Endothelial cell of umbilical vein (primary cell): Measurements from ENCODE around the gene BPI. TPM values are rescaled to one million over a fixed set of nuclear protein-coding genes. Genes with fewer than 3 reads are reported as not detected.

Experiments
- BruUV-seq: library from RNA; stranded (reverse); fragments of 400-500 nt; replicated peaks from 2 replicates; lab custom pipeline; 2021; lab: Mats Ljungman, UMichigan
- CTCF ChIA-PET: fragments of 300-600, 350-600 bp; sonication (Branson Sonifier 250); formaldehyde crosslinking; loops from one replicate; lab custom pipeline; 2021; ENCODE audit warnings: antibody characterized with exemption, inconsistent platforms; lab: Charles Lee
- POLR2A ChIA-PET: fragments of 300-600, 350-600 bp; sonication (Branson Sonifier 250); formaldehyde crosslinking; loops from one replicate; lab custom pipeline; 2021; ENCODE audit warnings: antibody characterized with exemption, inconsistent platforms; lab: Charles Lee
- DNase-seq: peaks from one replicate; pipeline ENCODE4 v3.0.0-alpha.2; 2011; ENCODE audit warnings: low read depth, low spot score
- FAIRE-seq: peaks from 2 replicates; lab custom pipeline; 2011; peaks lifted over from hg19 to GRCh38; lab: Jason Lieb, UNC
- H2AFZ ChIP-seq: 2 replicates; pipeline ENCODE4 v1.6.0; 2012; ENCODE audit warnings: low read depth, low read length, control low read depth, inconsistent platforms
- H3K27ac ChIP-seq: 2 replicates; pipeline ENCODE4 v1.5.1; 2011; ENCODE audit warnings: low read depth, mild to moderate bottlenecking, control low read depth, low read length, moderate library complexity; ENCODE audit not compliant: insufficient read depth
- H3K27me3 ChIP-seq, 2 experiments: 2 replicates each; pipeline versions ENCODE4 v1.6.0 to v1.6.1; 2011; ENCODE audit warnings: low read length in 2 of 2, mixed read lengths in 1 of 2; ENCODE audit not compliant: control insufficient read depth in 2 of 2, insufficient read depth in 2 of 2
- H3K36me3 ChIP-seq, 2 experiments: 2 replicates in 1 of 2; 3 replicates in 1 of 2; pipeline ENCODE4 v1.5.1; 2011; ENCODE audit warnings: low read length in 2 of 2, mild to moderate bottlenecking in 1 of 2, moderate library complexity in 1 of 2; ENCODE audit not compliant: control insufficient read depth in 2 of 2, insufficient read depth in 2 of 2; ENCODE audit errors: extremely low read depth in 1 of 2
- H3K4me1 ChIP-seq: 3 replicates; pipeline ENCODE4 v1.5.1; 2011; ENCODE audit warnings: mild to moderate bottlenecking, low read length; ENCODE audit not compliant: control insufficient read depth, insufficient read depth; ENCODE audit errors: extremely low read depth
- H3K4me2 ChIP-seq: 2 replicates; pipeline ENCODE4 v1.6.1; 2011; ENCODE audit warnings: low read length, control low read depth, mixed read lengths; ENCODE audit not compliant: insufficient read depth
- H3K4me3 ChIP-seq, 3 experiments: fragments of 200-600 bp in 1 of 3; sonication (generic), shearing (Covaris generic) in 1 of 3; replicated peaks in 1 of 3; 2 replicates each; pipeline ENCODE4 v1.5.1; 2011 to 2016; ENCODE audit warnings: control low read depth in 3 of 3, low read length in 3 of 3, mild to moderate bottlenecking in 2 of 3, inconsistent platforms in 1 of 3, low read depth in 1 of 3, moderate library complexity in 1 of 3; ENCODE audit not compliant: insufficient read depth in 1 of 3
- H3K79me2 ChIP-seq: 2 replicates; pipeline ENCODE4 v1.6.0; 2012; ENCODE audit warnings: low read length, inconsistent platforms; ENCODE audit not compliant: control insufficient read depth, insufficient read depth
- H3K9ac ChIP-seq: replicated peaks from 2 replicates; pipeline ENCODE3; 2011; ENCODE audit warnings: low read length, control low read depth; ENCODE audit not compliant: insufficient read depth; ENCODE audit errors: extremely low read depth
- H3K9me1 ChIP-seq: replicated peaks from 3 replicates; pipeline ENCODE4 v1.6.0; 2011; ENCODE audit warnings: mild to moderate bottlenecking, low read length; ENCODE audit not compliant: control insufficient read depth, insufficient read depth; ENCODE audit errors: extremely low read depth
- H3K9me3 ChIP-seq: replicated peaks from 2 replicates; pipeline ENCODE4 v1.5.1; 2012; ENCODE audit warnings: low read length, inconsistent platforms; ENCODE audit not compliant: control insufficient read depth, insufficient read depth
- H4K20me1 ChIP-seq: replicated peaks from 2 replicates; pipeline ENCODE3; 2011; ENCODE audit warnings: mild to moderate bottlenecking, low read length; ENCODE audit not compliant: control insufficient read depth, insufficient read depth; ENCODE audit errors: extremely low read depth
- CTCF ChIP-seq, 2 donors: IDR thresholded peaks; 1 replicate in 1 of 2; 2 replicates in 1 of 2; pipeline ENCODE4 v1.5.1; 2011; ENCODE audit warnings: low read length in 2 of 2, mild to moderate bottlenecking in 2 of 2, moderate library complexity in 2 of 2, control low read depth in 1 of 2, inconsistent platforms in 1 of 2, low read depth in 1 of 2; ENCODE audit not compliant: insufficient read depth in 1 of 2; ENCODE audit errors: extremely low read depth in 1 of 2
- EZH2 ChIP-seq: IDR thresholded peaks from 2 replicates; pipeline ENCODE4 v1.6.1; 2012; ENCODE audit warnings: borderline replicate concordance, low read depth, mild to moderate bottlenecking, moderate library complexity, low read length, inconsistent platforms; ENCODE audit not compliant: severe bottlenecking
- FOS ChIP-seq: IDR thresholded peaks from 2 replicates; pipeline ENCODE4 v1.6.1; 2011; ENCODE audit warnings: mild to moderate bottlenecking, low read length, moderate library complexity, borderline replicate concordance; ENCODE audit not compliant: insufficient read depth
- GATA2 ChIP-seq: IDR thresholded peaks from 2 replicates; pipeline ENCODE4 v1.7.0; 2011; ENCODE audit warnings: low read depth, mild to moderate bottlenecking, moderate library complexity, mixed read lengths, low read length; ENCODE audit not compliant: insufficient read length, insufficient read depth
- JUN ChIP-seq: IDR thresholded peaks from 2 replicates; pipeline ENCODE4 v1.6.1; 2011; ENCODE audit warnings: borderline replicate concordance, low read depth; ENCODE audit not compliant: insufficient read length, insufficient read depth
- MAX ChIP-seq: IDR thresholded peaks from 2 replicates; pipeline ENCODE4 v1.6.1; 2011; ENCODE audit not compliant: insufficient read depth, insufficient read length
- MYC ChIP-seq: IDR thresholded peaks from one replicate; pipeline ENCODE4 v1.6.1; 2011; ENCODE audit warnings: mild to moderate bottlenecking, low read depth, low read length
- POLR2A ChIP-seq: IDR thresholded peaks from 2 replicates; pipeline ENCODE4 v1.6.1; 2012; ENCODE audit warnings: low read depth, mild to moderate bottlenecking, control low read depth, low read length
- POLR2AphosphoS5 ChIP-seq: IDR thresholded peaks from 2 replicates; pipeline ENCODE4 v1.6.1; 2012; ENCODE audit warnings: low read depth, mild to moderate bottlenecking, control low read depth, low read length, moderate library complexity; ENCODE audit not compliant: insufficient read depth
- dilution Hi-C: fragments of 300-500 bp; cut with MboI; formaldehyde crosslinking; loops from one replicate; pipeline ENCODE4 v1.15.0; 2019; ENCODE audit warnings: low sequenced_read_pairs; ENCODE audit not compliant: extremely low pct_ligation_motif_present
- intact Hi-C: fragments of 100-400 bp; cut with micrococcal nuclease; formaldehyde crosslinking; loops from one replicate; pipeline ENCODE4 v1.10.0; 2022
- polyA plus RNA-seq, 4 experiments: library from polyadenylated mRNA; depleted of rRNA in 3 of 4; stranded (reverse) in 3 of 4; unstranded in 1 of 4; fragments of >200 nt; gene quantifications; 2 replicates each; pipeline versions ENCODE4 v1.2.1 to v1.2.3, GENCODE V29; 2011 to 2012; ENCODE audit warnings: missing spikeins in 1 of 4
- total RNA-seq: library from RNA; stranded (reverse); gene quantifications from 2 replicates; pipeline ENCODE4 v1.2.3, GENCODE V29; 2021

Gene BPI
- total and polyA plus RNA-seq, 2 donors (not counting 3 experiments of a cell fraction or from before 2014, with no cell fraction given): not detected

- H3K4me3 ChIP-seq: no peak overlapping the region
- DNase-seq (peak; percentile 89), FAIRE-seq (peak; percentile 96)
- no peaks in the 10 kb centered on the region for H3K27me3 ChIP-seq
- ChIA-PET POLR2A (no interaction called here), CTCF (interaction anchor here (0.6 to 2.0 kb wide), 7 partner anchors 27 to 283 kb away, joined by 3 to 14 read pairs (median 4); no protein-coding TSS in a partner anchor)
- TF ChIP-seq GATA2 (no peak), JUN (peak; percentile 89), MAX (no peak), MYC (no peak), CTCF (IDR thresholded peaks at IDR 0.05; ENCODE audit: extremely low read depth in 1 of 2, insufficient read depth in 1 of 2, low read depth in 1 of 2, low read length in 2 of 2) (no peak), FOS (peak; percentile 93), POLR2AphosphoS5 (peak; percentile 74), EZH2 (no peak), POLR2A (peak; percentile 64)
- H3K9me1 ChIP-seq: no peaks in the 10 kb centered on the region
- H4K20me1 ChIP-seq: no peaks in the 10 kb centered on the region
- no TSS peak for BruUV-seq
- no peaks in the 10 kb centered on the region for H3K79me2 ChIP-seq
- H3K9ac ChIP-seq: peak overlapping the region; percentile 53
- intact Hi-C loops (loop anchor here (5.0 kb wide), 1 partner anchor 109 kb away; the partner anchor contains the start of gene TGM2), dilution Hi-C loops (no loop called here)
- H3K27ac ChIP-seq: peak overlapping the region; percentile 87
- H3K36me3 ChIP-seq: no peaks in the 10 kb centered on the region
- peak overlapping the region; percentile 28 for H2AFZ ChIP-seq
- H3K9me3 ChIP-seq: no peaks in the 10 kb centered on the region
- peaks cover 43% of the 10 kb centered on the region for H3K4me1 ChIP-seq
- H3K4me2 ChIP-seq: peak overlapping the region; percentile 79
Measured at GRCh38 chr20:38275815-38276550, 28.0 kb upstream of the BPI start.
